B cell (primary cell): ENCODE measurements around the gene LAMA3.

Experiments
- CTCF ChIP-seq: fragments of 200-600 bp; IDR thresholded peaks from one replicate; pipeline ENCODE4 v1.8.0; 2022; ENCODE audit warnings: antibody characterized with exemption, mild to moderate bottlenecking
- EZH2 ChIP-seq: IDR thresholded peaks from 2 replicates; pipeline ENCODE4 v1.6.1; 2012; ENCODE audit warnings: borderline replicate concordance, low read depth, mild to moderate bottlenecking, moderate library complexity, low read length; ENCODE audit not compliant: insufficient read depth, poor library complexity, severe bottlenecking

DNA sequence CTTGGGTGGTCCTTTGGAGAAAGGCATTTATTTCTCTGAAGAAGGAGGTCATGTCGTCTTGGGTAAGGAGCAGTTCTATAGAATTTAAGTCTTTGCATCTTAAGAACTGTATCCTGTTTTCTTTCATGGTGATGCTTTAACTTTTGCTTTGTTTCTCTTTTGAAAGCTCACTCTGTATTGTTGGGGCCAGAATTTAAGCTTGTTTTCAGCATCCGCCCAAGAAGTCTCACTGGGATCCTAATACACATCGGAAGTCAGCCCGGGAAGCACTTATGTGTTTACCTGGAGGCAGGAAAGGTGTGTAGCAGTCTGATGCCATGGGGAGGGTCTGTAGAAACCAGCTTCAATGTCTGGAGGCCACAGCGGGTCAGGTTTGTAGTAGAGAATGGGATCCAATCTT lies 260.6 kb downstream of the LAMA3 start:
- TF ChIP-seq CTCF (no peak), EZH2 (no peak)
